Karpas-422 (cell line): Measurements from ENCODE around the gene WDR5. TPM values are rescaled to one million over a fixed set of nuclear protein-coding genes. Genes with fewer than 3 reads are reported as not detected.

ENCODE experiments used
- DNase-seq: peaks from one replicate; pipeline ENCODE4 v3.0.0-alpha.2; 2015
- H2AFZ ChIP-seq: fragments of 200-600 bp; sonication (generic); 2 replicates; pipeline ENCODE4 v1.6.1; 2014; ENCODE audit warnings: antibody characterized with exemption, low read length, mixed read lengths
- H3K27ac ChIP-seq: fragments of 200-600 bp; sonication (generic); 2 replicates; pipeline ENCODE4 v1.5.1; 2014; ENCODE audit warnings: mild to moderate bottlenecking, low read length, moderate library complexity
- H3K27me3 ChIP-seq: fragments of 200-600 bp; sonication (generic); 2 replicates; pipeline ENCODE4 v1.6.1; 2014; ENCODE audit warnings: low read length, mixed read lengths
- H3K36me3 ChIP-seq: fragments of 200-600 bp; sonication (generic); 2 replicates; pipeline ENCODE4 v1.6.1; 2014; ENCODE audit warnings: low read length, mixed read lengths; ENCODE audit not compliant: insufficient read depth
- H3K4me1 ChIP-seq: fragments of 200-600 bp; sonication (generic); 2 replicates; pipeline ENCODE4 v1.6.1; 2014; ENCODE audit warnings: mild to moderate bottlenecking, low read length, mixed read lengths
- H3K4me2 ChIP-seq: fragments of 200-600 bp; sonication (generic); 2 replicates; pipeline ENCODE4 v1.6.1; 2014; ENCODE audit warnings: low read length, low read depth, mild to moderate bottlenecking; ENCODE audit not compliant: poor library complexity, severe bottlenecking
- H3K4me3 ChIP-seq: fragments of 200-600 bp; sonication (generic); 2 replicates; pipeline ENCODE4 v1.5.1; 2014; ENCODE audit warnings: mild to moderate bottlenecking, antibody characterized with exemption, low read length, mixed read lengths
- H3K79me2 ChIP-seq: fragments of 200-600 bp; sonication (generic); 2 replicates; pipeline ENCODE4 v1.6.1; 2014; ENCODE audit warnings: mild to moderate bottlenecking, low read length, mixed read lengths
- H3K9ac ChIP-seq: fragments of 200-600 bp; sonication (generic); 2 replicates; pipeline ENCODE4 v1.6.0; 2014; ENCODE audit warnings: low read length
- H3K9me2 ChIP-seq: fragments of 200-600 bp; sonication (generic), shearing (Covaris generic); replicated peaks from 2 replicates; pipeline ENCODE4 v1.6.0; 2014; ENCODE audit warnings: mild to moderate bottlenecking, low read length, moderate library complexity; ENCODE audit not compliant: insufficient read depth
- H3K9me3 ChIP-seq: fragments of 300-700, 200-600 bp; sonication (generic); 2 replicates; pipeline ENCODE4 v1.6.1; 2014; ENCODE audit warnings: low read length, mixed read lengths
- H4K20me1 ChIP-seq: fragments of 200-600 bp; sonication (generic); 2 replicates; pipeline ENCODE4 v1.6.1; 2014; ENCODE audit warnings: mild to moderate bottlenecking, antibody characterized with exemption, low read length, low read depth; ENCODE audit not compliant: insufficient read depth
- total RNA-seq: library from RNA; depleted of rRNA; stranded (reverse); fragments of >200 nt; shearing (Covaris generic); gene quantifications from 2 replicates; pipeline ENCODE4 v1.2.3, GENCODE V29; 2014; ENCODE audit warnings: low replicate concordance

Gene WDR5
- total RNA-seq, 1 experiment from 2014 or later, result 19.6 TPM

DNA sequence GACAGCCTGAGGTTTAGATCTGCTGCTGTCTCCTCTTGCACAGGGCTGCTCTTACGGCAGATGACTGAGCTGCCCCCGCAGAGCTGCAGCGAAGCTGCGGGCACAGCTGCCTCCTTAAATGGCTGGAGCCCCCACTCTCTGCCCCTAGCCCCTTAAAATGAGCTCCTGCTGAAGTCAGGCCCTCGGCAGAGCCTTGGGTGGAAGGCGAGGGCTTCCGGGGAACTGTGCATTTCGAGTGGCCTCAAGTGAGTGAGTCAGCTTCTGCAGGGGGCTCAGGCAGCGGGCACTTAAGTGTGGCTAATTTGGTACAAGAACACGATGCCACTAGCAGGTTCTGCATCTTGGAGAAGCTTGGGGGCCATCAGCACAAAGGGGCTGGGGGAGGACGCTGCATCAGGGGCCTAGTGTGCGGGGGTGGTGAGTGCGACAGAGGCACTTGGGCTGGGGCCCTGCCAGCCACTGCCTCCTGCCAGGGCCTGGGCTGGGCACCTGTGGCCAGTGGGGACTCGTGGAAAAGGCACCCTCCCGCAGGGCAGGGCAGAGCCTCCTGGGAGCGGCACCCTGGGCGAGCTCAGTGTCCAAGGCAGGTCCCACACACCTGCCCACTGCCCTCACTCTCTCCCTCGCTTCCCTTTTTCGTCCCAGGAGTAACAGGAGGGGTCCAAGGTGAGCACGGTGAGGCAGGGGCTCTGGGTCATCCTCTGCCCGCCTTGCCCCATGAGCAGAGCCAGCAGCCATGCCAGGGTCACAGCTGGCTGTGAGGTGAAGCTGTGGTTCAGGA is 57.3 kb downstream of the WDR5 start:
- no peaks in the 10 kb centered on the region for H4K20me1 ChIP-seq
- no peak overlapping the region for H3K4me2 ChIP-seq

DNA sequence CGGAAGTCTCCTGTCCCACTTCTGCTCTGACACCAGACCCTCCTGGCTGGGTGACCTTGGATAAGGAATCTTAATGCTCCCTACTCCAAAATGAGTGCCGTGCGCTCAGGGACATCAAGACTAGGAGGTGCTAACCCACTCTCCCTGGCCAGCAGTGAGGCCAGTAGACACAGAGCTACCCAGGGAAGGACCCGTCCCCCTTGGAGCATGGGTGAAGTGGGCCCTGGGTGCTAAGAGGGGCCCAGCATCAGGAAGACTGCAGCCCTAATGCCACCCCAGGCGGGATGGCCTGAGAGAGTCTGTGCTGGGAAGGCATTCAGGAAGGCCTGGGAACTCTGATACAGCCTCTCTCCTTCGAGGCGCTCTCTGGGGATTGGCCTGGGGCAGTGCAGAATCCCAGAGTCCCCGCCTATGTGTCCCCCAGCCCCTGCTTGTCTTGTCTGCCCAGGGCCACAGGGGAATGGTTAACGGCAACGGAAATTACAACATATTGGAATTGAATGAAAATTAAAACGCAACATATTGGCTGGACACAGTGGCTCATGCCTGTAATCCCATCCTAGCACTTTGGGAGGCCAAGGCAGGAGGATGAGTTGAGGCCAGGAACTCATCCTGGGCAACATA is 58.1 kb downstream of the WDR5 start:
- Histone ChIP-seq H2AFZ (no peak overlapping the region), H3K36me3 (no peaks in the 10 kb centered on the region), H3K4me2 (no peak overlapping the region), H3K79me2 (no peaks in the 10 kb centered on the region), H3K9me3 (no peaks in the 10 kb centered on the region), H4K20me1 (no peaks in the 10 kb centered on the region), H3K27ac (no peak overlapping the region), H3K9me2 (no peaks in the 10 kb centered on the region), H3K9ac (no peak overlapping the region), H3K27me3 (no peaks in the 10 kb centered on the region), H3K4me3 (no peak overlapping the region), H3K4me1 (no peaks in the 10 kb centered on the region)
- no peak for DNase-seq

More for the DNA sequence above, 57.3 kb downstream of the WDR5 start:
- no peaks in the 10 kb centered on the region for H3K9me2 ChIP-seq
- H3K4me1 ChIP-seq, result no peaks in the 10 kb centered on the region
- H3K9ac ChIP-seq, result no peak overlapping the region
- H3K36me3 ChIP-seq, result no peaks in the 10 kb centered on the region
- no peaks in the 10 kb centered on the region for H3K79me2 ChIP-seq
- H3K27me3 ChIP-seq, result no peaks in the 10 kb centered on the region
- H2AFZ ChIP-seq, result no peak overlapping the region
- H3K4me3 ChIP-seq, result no peak overlapping the region
- no peak overlapping the region for H3K27ac ChIP-seq
- no peak for DNase-seq
- H3K9me3 ChIP-seq, result no peaks in the 10 kb centered on the region

- Histone ChIP-seq H3K27me3 (no peaks in the 10 kb centered on the region), H3K4me2 (no peak overlapping the region), H3K9ac (no peak overlapping the region), H3K9me2 (no peaks in the 10 kb centered on the region), H3K36me3 (no peaks in the 10 kb centered on the region), H3K4me3 (no peak overlapping the region), H3K9me3 (no peaks in the 10 kb centered on the region), H2AFZ (no peak overlapping the region), H3K4me1 (no peaks in the 10 kb centered on the region), H3K79me2 (no peaks in the 10 kb centered on the region), H4K20me1 (no peaks in the 10 kb centered on the region), H3K27ac (no peak overlapping the region)
- DNase-seq, result no peak
These were observed 59.7 kb downstream of the WDR5 start for GRCh38 chr9:134195558-134195957.

DNA sequence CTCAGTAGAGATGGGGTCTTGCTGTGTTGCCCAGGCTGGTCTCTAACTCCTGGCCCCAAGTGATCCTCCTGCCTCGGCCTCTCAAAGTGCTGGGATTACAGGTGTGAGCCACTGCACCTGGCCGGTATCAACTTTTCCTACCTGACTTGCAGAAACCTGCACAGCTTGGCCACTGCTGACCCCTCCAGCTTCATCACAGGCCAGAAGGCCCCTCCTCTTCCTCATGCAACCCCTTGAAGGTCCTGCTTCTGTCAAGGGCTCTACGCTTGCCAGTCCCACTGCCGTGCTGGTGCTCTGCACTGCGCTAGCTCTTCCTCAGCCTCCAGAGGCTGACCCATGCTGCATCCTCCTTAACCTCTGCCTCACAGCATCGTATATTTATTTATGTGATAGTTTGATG is 61.0 kb downstream of the WDR5 start:
- Histone ChIP-seq H2AFZ (no peak overlapping the region), H3K9ac (no peak overlapping the region), H3K4me2 (no peak overlapping the region), H3K27ac (no peak overlapping the region), H3K9me2 (no peaks in the 10 kb centered on the region), H3K79me2 (no peaks in the 10 kb centered on the region), H3K4me1 (no peaks in the 10 kb centered on the region), H3K36me3 (no peaks in the 10 kb centered on the region), H3K9me3 (no peaks in the 10 kb centered on the region), H3K27me3 (no peaks in the 10 kb centered on the region), H4K20me1 (no peaks in the 10 kb centered on the region), H3K4me3 (no peak overlapping the region)
- DNase-seq, result no peak

GRCh38 chr9:134198791-134199190 is 62.9 kb downstream of the WDR5 start:
- Histone ChIP-seq H3K4me2 (no peak overlapping the region), H3K9me3 (no peaks in the 10 kb centered on the region), H2AFZ (no peak overlapping the region), H3K9ac (no peak overlapping the region), H4K20me1 (no peaks in the 10 kb centered on the region), H3K4me1 (no peaks in the 10 kb centered on the region), H3K4me3 (no peak overlapping the region), H3K9me2 (no peaks in the 10 kb centered on the region), H3K27me3 (no peaks in the 10 kb centered on the region), H3K36me3 (no peaks in the 10 kb centered on the region), H3K79me2 (no peaks in the 10 kb centered on the region), H3K27ac (no peak overlapping the region)
- no peak for DNase-seq

- no peak overlapping the region for H2AFZ ChIP-seq
- no peak for DNase-seq
- H3K9me3 ChIP-seq, result no peaks in the 10 kb centered on the region
- H3K36me3 ChIP-seq, result no peaks in the 10 kb centered on the region
- H3K27ac ChIP-seq, result no peak overlapping the region
- no peaks in the 10 kb centered on the region for H3K27me3 ChIP-seq
- H3K9me2 ChIP-seq, result no peaks in the 10 kb centered on the region
- no peaks in the 10 kb centered on the region for H3K4me1 ChIP-seq
- H3K4me3 ChIP-seq, result no peak overlapping the region
- no peaks in the 10 kb centered on the region for H4K20me1 ChIP-seq
- H3K9ac ChIP-seq, result no peak overlapping the region
- H3K79me2 ChIP-seq, result no peaks in the 10 kb centered on the region
- no peak overlapping the region for H3K4me2 ChIP-seq
These were observed 64.8 kb downstream of the WDR5 start for GRCh38 chr9:134200730-134201129.

- H3K36me3 ChIP-seq, result no peaks in the 10 kb centered on the region
- no peak overlapping the region for H3K9ac ChIP-seq
- no peak overlapping the region for H3K4me2 ChIP-seq
- no peak overlapping the region for H2AFZ ChIP-seq
- peaks cover 6% of the 10 kb centered on the region; the same call in 1 of the 2 replicates for H3K4me1 ChIP-seq
- DNase-seq, result no peak
- no peaks in the 10 kb centered on the region for H3K79me2 ChIP-seq
- H4K20me1 ChIP-seq, result no peaks in the 10 kb centered on the region
- no peaks in the 10 kb centered on the region for H3K27me3 ChIP-seq
- no peaks in the 10 kb centered on the region for H3K9me3 ChIP-seq
- no peaks in the 10 kb centered on the region for H3K9me2 ChIP-seq
- no peak overlapping the region for H3K27ac ChIP-seq
- H3K4me3 ChIP-seq, result no peak overlapping the region
These were observed 67.3 kb downstream of the WDR5 start for GRCh38 chr9:134203224-134203623.

DNA sequence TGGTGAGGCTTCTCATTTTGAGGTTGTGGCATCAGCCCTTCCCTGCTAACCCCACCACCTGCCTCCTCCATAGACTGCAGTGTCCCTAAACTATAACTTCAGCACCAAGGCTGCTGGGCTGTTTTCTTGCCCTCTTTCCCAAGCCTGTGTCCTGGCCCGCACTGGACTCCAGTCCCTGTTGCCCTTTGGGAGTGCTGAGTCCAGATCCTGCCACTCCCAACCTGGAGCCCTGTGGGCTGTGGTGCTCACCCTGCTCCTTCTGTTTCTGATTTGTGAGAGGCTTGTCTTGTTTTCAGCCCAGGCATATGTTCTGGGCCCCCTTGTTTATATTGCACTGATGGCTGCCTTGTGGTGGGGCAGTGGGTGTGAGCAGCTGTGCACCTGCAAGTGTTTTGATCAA is 68.2 kb downstream of the WDR5 start:
- no peak overlapping the region for H3K27ac ChIP-seq
- H3K4me3 ChIP-seq, result no peak overlapping the region
- DNase-seq, result no peak
- no peaks in the 10 kb centered on the region for H3K9me2 ChIP-seq
- no peaks in the 10 kb centered on the region for H3K79me2 ChIP-seq
- H3K36me3 ChIP-seq, result no peaks in the 10 kb centered on the region
- peaks cover 6% of the 10 kb centered on the region; the same call in 1 of the 2 replicates for H3K4me1 ChIP-seq
- H3K9me3 ChIP-seq, result no peaks in the 10 kb centered on the region
- no peaks in the 10 kb centered on the region for H4K20me1 ChIP-seq
- no peak overlapping the region for H3K4me2 ChIP-seq
- H2AFZ ChIP-seq, result no peak overlapping the region
- no peaks in the 10 kb centered on the region for H3K27me3 ChIP-seq
- no peak overlapping the region for H3K9ac ChIP-seq
